Activated naive CD4-positive, alpha-beta T cell treated with anti-CD3 and anti-CD28 coated beads, Interleukin-2, amount 50 U/mL, for 24 hours (primary cell): Measurements from ENCODE around the gene SALL2.
A peak's percentile ranks its signal among the peaks of the same experiment; 100 is the strongest.

Experiments
- H3K27ac Mint-ChIP-seq: one replicate; pipeline ENCODE4 v1.8.0; 2021; ENCODE audit warnings: mild to moderate bottlenecking, mixed read lengths
- H3K27me3 Mint-ChIP-seq: one replicate; pipeline ENCODE4 v1.8.0; 2021; ENCODE audit warnings: mixed read lengths
- H3K36me3 Mint-ChIP-seq: one replicate; pipeline ENCODE4 v1.8.0; 2021; ENCODE audit warnings: mixed read lengths
- H3K4me1 Mint-ChIP-seq: one replicate; pipeline ENCODE4 v1.8.0; 2021; ENCODE audit warnings: mixed read lengths
- H3K4me3 Mint-ChIP-seq: one replicate; pipeline ENCODE4 v1.8.0; 2021; ENCODE audit warnings: mild to moderate bottlenecking, mixed read lengths
- H3K9me3 Mint-ChIP-seq: one replicate; pipeline ENCODE4 v1.8.0; 2021; ENCODE audit warnings: mixed read lengths

The SALL2 gene

DNA sequence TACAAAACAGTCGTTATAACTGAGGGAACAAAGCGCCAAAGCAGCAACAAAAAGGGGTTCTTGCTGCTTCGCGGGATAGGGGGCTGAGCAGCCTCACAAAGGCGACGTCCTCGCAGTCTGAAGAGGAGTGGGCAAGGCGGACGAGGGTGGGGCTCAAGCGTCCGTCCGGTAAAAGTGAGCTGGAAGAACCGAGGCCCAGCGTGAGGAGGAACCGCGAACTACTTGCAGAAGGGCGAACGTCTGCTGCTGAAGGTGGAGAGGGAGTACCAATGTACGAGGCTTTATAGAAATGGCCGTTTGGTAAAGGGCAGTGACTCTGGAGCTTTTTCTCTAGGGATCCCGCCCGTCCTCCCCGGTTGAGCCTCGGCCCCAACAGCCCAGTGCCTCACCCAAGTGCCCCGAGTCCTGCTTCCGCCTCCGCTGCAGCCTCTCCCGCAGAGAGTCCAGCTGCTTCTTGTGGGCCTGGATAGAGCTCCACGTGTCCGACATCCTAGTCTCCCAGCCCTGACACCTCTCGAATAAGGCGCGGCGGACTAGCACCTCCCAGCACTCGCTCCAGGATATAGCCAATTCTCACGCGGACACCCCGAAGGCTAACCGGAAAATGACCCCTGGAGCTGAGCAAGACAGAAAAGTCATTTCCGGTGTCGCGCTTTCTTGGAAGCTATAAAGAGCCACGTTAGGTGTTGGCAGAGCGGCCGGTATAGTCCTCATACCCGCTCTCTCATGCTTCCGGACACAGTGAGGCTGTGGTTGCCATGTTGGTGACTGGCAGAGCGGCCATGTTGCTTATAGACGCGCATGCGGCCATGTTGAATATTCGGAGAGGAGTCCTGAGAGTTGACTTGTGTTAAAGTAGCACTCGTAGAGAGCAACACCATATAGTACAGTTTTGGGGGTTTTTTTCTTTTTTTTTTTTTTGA lies 15.2 kb downstream of the SALL2 start, which contains the start of gene METTL3:
Gene METTL3, minus strand, starts transcription at position 606 of the 923 bp plus-strand sequence. Its CDS starts 117 bp downstream, at position 489.
- Mint-ChIP-seq H3K27ac (peak within 1 kb of the TSS; percentile 97), H3K9me3 (no peaks in the 10 kb centered on the region), H3K4me1 (peaks cover 39% of the 10 kb centered on the region), H3K27me3 (no peaks in the 10 kb centered on the region), H3K4me3 (peak within 1 kb of the TSS; percentile 94), H3K36me3 (peaks cover 13% of the 10 kb centered on the region)

DNA sequence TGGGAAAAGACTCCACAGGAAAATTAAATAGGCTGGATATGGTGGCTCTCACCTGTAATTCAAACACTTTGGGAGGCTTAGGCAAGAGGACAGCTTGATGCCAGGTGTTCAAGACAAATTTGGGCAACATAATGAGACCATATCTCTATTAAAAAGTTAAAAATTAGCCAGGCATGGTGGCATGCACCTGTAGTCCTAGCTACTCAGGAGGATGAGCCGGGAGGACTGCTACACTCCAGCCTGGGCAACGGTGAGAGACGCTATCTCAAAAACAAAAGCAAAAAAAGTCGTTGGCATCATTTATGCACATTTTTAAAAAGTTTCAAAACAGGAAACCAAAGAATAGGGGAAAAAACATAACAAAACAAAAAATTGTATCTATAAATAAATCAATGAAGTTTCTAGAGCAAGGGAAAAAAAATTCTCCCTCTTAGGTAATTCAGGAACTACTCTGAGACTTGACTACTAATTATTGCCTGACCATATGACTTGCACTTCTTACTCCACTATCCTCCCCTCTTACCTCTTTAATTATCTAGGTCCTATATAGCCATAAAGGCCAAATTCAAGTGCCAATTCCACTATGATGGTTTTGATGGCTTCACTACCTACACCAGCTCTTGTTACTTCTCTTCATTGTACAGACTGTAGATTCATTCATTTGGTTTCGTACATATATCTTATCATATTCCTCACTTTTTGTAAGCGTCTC lies 16.6 kb downstream of the SALL2 start:
- Mint-ChIP-seq H3K9me3 (no peaks in the 10 kb centered on the region), H3K36me3 (peaks cover 13% of the 10 kb centered on the region), H3K27ac (peak overlapping the region; percentile 97), H3K4me1 (peaks cover 50% of the 10 kb centered on the region), H3K27me3 (no peaks in the 10 kb centered on the region), H3K4me3 (peak overlapping the region; percentile 94)

DNA sequence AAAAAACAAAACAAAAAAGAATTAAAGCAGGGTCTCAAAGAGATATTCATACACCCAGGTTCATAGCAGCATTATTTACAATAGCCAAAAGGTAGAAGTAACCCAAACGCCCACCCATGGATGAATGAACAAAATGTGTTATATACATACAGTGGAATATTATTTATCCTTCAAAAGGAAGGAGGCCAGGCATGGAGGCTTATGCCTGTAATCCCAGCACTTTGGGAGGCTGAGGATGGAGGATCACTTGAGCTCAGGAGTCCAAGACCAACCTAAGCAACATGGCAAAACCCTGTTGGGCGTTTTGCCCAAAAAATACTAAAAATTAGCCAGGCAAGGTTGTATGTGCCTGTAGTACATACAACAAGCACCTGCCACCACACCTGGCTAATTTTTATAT lies 19.6 kb downstream of the SALL2 start:
- H3K27ac Mint-ChIP-seq, result no peak overlapping the region
- H3K36me3 Mint-ChIP-seq, result peaks cover 13% of the 10 kb centered on the region
- no peaks in the 10 kb centered on the region for H3K27me3 Mint-ChIP-seq
- H3K4me3 Mint-ChIP-seq, result no peak overlapping the region
- H3K9me3 Mint-ChIP-seq, result no peaks in the 10 kb centered on the region
- H3K4me1 Mint-ChIP-seq, result peaks cover 51% of the 10 kb centered on the region

DNA sequence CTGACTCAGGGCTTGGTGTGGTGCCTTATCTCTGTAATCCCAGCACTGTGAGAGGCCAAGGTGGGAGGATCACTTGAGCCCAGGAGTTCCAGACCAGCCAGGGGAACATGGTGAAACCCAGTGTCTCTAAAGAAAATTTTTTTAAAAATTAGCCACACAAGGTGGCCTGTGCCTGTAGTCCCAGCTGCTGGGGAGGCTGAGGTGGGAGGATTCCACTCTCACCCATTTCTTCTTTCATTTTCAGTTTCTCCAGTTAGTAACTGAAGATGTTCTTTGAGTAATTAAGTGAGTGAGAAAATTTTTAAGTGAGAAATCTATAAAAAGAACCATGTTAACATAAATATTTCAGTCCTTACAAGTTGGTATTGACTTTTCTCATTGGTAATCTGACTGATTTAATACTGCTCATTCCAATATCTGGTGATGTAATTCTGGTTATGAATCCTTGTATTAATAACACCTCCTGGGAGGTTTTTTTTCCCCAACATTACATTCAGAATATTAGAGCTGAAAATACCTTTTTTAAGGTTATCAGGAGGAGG lies 21.1 kb downstream of the SALL2 start:
- peaks cover 16% of the 10 kb centered on the region for H3K36me3 Mint-ChIP-seq
- peak overlapping the region; percentile 74 for H3K4me3 Mint-ChIP-seq
- no peaks in the 10 kb centered on the region for H3K9me3 Mint-ChIP-seq
- H3K4me1 Mint-ChIP-seq, result peaks cover 52% of the 10 kb centered on the region
- H3K27ac Mint-ChIP-seq, result peak overlapping the region; percentile 91
- H3K27me3 Mint-ChIP-seq, result no peaks in the 10 kb centered on the region

DNA sequence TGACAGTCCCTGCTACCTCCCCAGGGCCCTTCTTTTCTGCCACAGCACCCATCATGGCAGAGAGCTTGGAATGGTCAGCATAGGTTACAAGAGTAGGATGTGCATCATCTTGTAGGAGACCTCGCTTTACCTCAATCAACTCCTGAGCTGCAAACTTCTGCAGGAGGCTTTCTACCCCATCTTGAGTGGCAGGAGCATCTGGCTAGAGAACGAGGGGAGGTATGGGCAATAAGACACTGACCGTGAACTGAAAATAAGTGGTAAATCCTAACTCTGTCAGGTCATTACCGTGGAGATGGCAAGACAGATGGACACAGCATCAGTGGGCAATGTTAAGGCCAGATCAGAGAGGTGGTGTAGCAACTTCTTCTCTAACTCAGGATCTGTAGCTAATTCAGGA lies 22.8 kb downstream of the SALL2 start:
- Mint-ChIP-seq H3K27me3 (no peaks in the 10 kb centered on the region), H3K36me3 (peaks cover 12% of the 10 kb centered on the region), H3K27ac (peak overlapping the region; percentile 23), H3K9me3 (no peaks in the 10 kb centered on the region), H3K4me3 (no peak overlapping the region), H3K4me1 (peaks cover 52% of the 10 kb centered on the region)

DNA sequence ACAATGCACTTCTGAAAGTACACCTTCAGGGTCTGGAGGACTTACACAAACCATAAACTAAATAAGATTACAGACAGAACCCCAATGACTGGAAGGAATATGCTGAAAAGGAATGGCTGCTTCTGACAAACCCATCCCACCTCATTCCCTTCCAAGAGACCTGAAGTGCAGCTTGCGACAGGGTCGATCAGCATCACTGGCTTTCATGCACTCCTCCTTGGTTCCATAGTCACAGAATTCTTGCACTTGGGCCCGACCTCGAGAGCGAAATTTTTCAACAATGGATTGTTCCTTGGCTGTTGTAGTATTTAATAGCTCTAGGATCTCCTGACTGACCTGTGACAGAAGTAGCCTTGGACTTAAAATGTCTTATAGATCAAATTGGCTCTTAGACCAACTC lies 24.6 kb downstream of the SALL2 start:
- H3K36me3 Mint-ChIP-seq, result peaks cover 8% of the 10 kb centered on the region
- H3K27me3 Mint-ChIP-seq, result no peaks in the 10 kb centered on the region
- H3K4me3 Mint-ChIP-seq, result no peak overlapping the region
- H3K4me1 Mint-ChIP-seq, result peaks cover 41% of the 10 kb centered on the region
- no peaks in the 10 kb centered on the region for H3K9me3 Mint-ChIP-seq
- H3K27ac Mint-ChIP-seq, result no peak overlapping the region

DNA sequence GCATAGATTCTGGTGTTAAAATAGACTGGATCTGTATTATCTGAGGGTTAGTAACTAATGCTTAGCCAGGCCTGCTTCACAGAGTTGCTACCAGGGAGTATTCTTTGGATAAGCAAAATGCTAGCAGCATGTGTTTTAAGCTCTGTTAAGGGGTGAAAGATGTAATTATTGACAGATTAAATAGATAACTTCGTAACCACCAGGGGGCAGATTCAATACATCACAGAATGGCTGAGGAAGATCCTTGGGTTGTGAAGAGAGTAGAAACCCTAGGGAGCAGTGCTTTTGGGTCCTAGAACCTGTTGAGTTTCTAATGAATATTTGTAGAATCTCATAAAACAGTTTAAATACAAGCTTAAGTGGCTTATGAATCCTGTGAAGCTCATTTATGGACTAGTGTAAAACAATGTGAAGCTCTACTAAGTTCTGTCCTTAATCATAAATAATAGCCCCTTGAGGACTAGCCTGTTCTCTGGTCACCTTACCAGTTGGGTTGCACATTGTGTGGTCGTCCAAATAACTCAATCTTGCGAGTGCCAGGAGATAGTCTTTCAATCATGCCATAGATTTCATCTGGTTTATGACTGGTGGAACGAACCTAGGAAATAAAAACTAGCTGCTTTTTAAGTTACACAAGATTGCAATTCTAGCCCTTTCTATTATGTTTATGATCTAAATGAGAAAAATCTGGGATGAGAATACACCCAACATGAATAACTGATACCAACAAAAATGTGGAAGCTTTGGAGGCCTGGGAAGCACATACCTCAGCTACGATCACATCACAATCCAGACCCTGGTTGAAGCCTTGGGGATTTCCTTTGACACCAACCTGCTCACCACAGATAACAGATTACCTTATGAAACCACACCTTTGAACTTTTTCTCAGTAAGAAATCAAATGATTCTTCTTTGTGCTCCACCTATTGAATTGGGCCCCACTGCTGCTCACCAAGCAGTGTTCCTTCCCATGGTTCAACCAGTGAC lies 27.3 kb downstream of the SALL2 start:
- Mint-ChIP-seq H3K27me3 (no peaks in the 10 kb centered on the region), H3K9me3 (no peaks in the 10 kb centered on the region), H3K36me3 (peaks cover 10% of the 10 kb centered on the region), H3K27ac (peak overlapping the region; percentile 89), H3K4me3 (peak overlapping the region; percentile 13), H3K4me1 (peaks cover 30% of the 10 kb centered on the region)

DNA sequence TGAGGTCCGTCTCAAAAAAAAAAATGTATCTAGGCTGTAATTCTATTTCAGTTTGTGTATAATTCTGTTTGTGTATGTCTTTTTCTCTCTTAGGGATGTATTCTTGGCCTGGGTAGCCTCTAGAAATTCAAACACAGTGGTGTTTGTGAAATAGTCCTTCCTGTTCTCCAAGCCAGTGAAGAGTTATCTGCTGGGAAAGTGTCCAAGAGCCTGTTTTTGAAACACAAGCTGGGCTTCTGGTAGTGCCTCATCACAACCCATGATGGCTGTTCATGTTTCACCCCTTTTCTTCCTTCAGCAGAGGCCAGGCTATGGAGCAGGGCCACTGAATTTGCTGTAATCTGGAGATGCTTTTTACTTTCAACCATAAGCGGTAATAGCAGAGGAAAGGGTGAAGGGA lies 29.7 kb downstream of the SALL2 start:
- Mint-ChIP-seq H3K27me3 (no peaks in the 10 kb centered on the region), H3K9me3 (no peaks in the 10 kb centered on the region), H3K36me3 (peaks cover 15% of the 10 kb centered on the region), H3K4me3 (no peak overlapping the region), H3K4me1 (peaks cover 26% of the 10 kb centered on the region), H3K27ac (no peak overlapping the region)

DNA sequence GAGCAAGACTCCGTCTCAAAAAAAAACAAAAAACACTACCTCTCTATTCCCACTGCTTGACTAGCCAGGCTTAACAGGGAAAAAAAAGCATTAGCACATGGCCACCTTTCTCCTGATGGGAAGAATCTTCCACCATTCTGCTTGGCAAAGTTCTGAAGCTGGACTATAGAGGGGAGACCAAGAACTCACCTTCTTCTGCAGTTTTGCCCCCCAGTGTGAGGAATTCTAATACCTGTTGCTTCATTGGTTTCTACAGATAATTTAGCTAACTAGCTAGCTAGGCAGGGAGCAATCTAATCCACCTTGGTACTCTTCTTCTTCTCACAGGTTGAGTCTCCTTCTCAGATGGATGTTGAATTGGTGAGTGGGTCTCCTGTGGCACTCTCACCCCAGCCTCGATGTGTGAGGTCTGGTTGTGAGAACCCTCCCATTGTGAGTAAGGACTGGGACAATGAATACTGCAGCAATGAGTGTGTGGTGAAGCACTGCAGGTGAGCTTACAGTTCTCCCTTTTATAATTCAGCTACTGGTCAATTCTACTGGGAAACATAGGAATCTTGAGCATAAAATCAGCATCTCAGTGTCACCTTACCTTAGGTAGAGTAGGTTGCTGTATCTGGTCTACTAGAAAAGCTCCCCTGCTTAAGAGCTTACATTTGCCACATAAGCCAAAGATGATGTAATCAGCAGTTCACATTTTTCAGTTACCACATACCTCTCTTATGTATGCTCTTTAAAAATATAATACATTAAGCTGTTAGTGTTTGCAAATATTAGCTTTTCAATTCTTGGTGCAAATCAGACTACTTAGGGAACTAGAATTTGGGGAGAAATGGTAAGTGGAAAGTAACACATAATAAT lies 31.0 kb downstream of the SALL2 start:
- Mint-ChIP-seq H3K9me3 (no peaks in the 10 kb centered on the region), H3K4me3 (no peak overlapping the region), H3K36me3 (peaks cover 7% of the 10 kb centered on the region), H3K27ac (peak overlapping the region; percentile 65), H3K4me1 (peaks cover 17% of the 10 kb centered on the region), H3K27me3 (no peaks in the 10 kb centered on the region)

DNA sequence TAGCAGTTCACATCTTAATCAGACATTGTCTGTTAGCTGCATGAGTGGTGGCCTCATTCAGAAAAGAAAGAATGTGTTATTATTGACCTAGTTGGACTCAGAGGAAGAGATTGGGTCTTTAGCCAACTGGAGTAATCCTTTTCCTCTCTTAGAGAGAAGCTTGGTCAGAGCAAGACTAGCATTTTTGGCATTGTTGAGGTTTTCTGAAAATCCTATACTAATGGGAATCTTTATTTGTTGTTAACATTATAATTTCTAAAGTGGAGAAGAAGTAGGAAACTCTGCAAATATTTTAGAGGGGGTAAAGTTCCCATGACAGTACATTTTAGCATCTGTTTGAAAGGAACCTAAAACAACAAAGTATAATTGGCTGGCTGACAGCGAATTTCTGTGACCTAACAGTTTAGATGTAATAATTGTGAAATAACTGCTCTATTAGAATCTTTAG lies 39.5 kb downstream of the SALL2 start:
- peak overlapping the region; percentile 52 for H3K27ac Mint-ChIP-seq
- H3K9me3 Mint-ChIP-seq, result no peaks in the 10 kb centered on the region
- H3K36me3 Mint-ChIP-seq, result peaks cover 2% of the 10 kb centered on the region
- peaks cover 2% of the 10 kb centered on the region for H3K4me1 Mint-ChIP-seq
- H3K4me3 Mint-ChIP-seq, result no peak overlapping the region
- no peaks in the 10 kb centered on the region for H3K27me3 Mint-ChIP-seq

DNA sequence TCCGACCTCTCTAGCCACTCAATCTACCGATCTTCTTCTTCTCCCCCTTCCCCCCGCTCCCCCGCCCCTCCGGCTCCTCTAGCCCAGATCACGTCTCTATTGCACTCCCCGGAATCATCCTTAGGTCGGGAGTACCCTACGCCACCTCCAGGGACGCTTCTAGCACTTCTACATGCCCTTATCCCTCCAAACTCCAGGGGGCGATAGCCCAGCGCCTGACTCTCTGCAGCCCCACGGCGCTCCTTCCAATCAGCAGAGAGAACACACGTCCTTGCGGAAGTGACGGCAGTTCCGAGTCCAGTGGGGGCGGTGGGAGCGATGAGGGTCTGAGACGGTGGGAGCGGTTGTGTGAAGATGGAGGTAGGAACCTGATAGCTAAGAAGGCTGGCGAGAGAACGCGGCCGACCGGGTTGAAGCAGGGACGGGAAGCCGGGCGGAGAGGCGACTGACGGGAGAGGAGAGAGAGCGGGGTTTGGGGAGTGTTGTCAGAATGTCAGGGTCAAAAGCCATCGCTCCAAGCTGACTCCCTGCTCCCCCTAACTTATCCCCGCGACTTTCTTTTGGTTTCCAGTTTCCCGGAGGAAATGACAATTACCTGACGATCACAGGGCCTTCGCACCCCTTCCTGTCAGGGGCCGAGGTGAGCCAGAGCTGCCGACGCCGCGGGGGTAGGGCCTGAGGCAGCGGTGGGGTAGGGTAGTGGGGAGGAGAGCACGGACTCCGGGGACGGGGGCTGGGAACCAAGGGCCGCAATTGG lies 49.0 kb downstream of the SALL2 start, which contains the start of the genes RAB2B and TOX4:
Gene RAB2B, minus strand, starts transcription at position 35 of the 757 bp plus-strand sequence. CDS start 87 bp downstream, outside the sequence.
Gene TOX4, plus strand, starts transcription at position 271 of the 757 bp plus-strand sequence. Its CDS starts 84 bp downstream, at position 355.
- H3K36me3 Mint-ChIP-seq, result peaks cover 16% of the 10 kb centered on the region
- H3K4me3 Mint-ChIP-seq, result peak within 1 kb of the TSS; percentile 100
- H3K9me3 Mint-ChIP-seq, result no peaks in the 10 kb centered on the region
- peak within 1 kb of the TSS; percentile 100 for H3K27ac Mint-ChIP-seq
- H3K27me3 Mint-ChIP-seq, result no peaks in the 10 kb centered on the region
- peaks cover 53% of the 10 kb centered on the region for H3K4me1 Mint-ChIP-seq

DNA sequence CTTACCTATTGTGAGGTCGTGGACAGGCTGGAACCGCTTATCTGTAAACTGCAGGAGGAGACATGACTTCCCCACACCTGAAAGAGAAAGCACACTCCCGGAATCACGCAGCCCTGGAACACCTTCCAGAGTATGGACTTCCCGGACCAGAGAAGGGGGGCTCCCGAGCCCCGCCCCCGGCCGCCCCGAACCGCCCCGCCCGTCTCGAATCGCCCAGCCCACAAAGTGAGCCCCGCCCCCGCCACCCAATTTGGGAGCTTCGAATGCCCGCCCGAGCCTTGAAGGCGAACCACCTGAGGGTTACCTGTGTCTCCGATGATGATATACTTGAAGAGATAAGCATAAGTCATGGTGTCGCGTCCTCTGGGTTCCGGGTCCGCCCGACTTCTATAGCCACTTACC lies 49.6 kb downstream of the SALL2 start:
- Mint-ChIP-seq H3K4me1 (peaks cover 51% of the 10 kb centered on the region), H3K4me3 (peak overlapping the region; percentile 100), H3K27ac (peak overlapping the region; percentile 100), H3K27me3 (no peaks in the 10 kb centered on the region), H3K36me3 (peaks cover 17% of the 10 kb centered on the region), H3K9me3 (no peaks in the 10 kb centered on the region)

DNA sequence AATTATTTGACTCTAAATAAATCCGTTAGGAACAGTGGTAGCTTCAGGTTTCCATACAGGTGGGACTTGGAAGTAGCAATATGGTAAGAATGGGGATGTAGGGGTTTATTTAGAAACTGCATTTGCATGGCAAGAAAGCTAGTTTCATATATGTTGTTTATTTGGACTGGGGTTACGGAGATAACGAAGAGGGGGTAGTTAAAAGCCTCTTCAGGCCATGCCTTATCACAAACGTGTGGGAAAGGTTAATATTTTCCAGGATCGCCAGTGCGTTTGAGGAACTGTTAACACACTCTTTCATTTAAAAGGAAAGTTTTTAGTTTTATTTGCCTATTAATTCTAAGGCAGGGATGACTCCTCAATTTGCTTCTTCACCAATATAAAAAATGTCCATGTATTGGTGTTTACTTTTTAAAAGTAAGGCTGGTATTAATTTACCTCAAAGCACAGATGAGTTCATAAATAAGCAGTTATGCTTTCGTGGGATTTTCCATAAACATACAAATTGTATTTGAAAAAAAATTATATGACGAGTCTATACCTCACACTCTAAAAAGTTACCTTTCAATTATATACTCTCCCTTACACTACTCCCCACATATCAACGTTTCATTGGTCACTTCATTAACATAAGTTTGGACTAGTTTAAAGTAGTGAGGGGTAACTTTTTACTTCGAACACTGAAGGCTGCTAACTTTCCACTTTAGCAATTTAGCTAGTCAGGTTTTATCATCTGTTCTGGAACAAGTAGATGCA lies 50.2 kb downstream of the SALL2 start:
- H3K27me3 Mint-ChIP-seq, result no peaks in the 10 kb centered on the region
- H3K36me3 Mint-ChIP-seq, result peaks cover 17% of the 10 kb centered on the region
- H3K27ac Mint-ChIP-seq, result peak overlapping the region; percentile 41
- H3K4me3 Mint-ChIP-seq, result peak overlapping the region; percentile 100
- no peaks in the 10 kb centered on the region for H3K9me3 Mint-ChIP-seq
- peaks cover 48% of the 10 kb centered on the region for H3K4me1 Mint-ChIP-seq
